GM23338 (cell line): Measurements from ENCODE around the gene FN3KRP. TPM values are rescaled to one million over a fixed set of nuclear protein-coding genes. Genes with fewer than 3 reads are reported as not detected.

Experiments used
- ATAC-seq: fragments of 200-7000 bp; cut with Tn5 transposase; 3 replicates; pipeline ENCODE4 v1.9.1; 2020
- DNase-seq: peaks from one replicate; pipeline ENCODE4 v3.0.0-alpha.2; 2015; ENCODE audit warnings: low spot score
- H2AFZ ChIP-seq: fragments of 200-600 bp; sonication (generic); 2 replicates; pipeline ENCODE4 v1.8.0; 2016; ENCODE audit warnings: antibody characterized with exemption, mild to moderate bottlenecking, moderate library complexity
- H3F3A ChIP-seq: fragments of 200-600 bp; sonication (generic); replicated peaks from 2 replicates; pipeline ENCODE4 v1.8.0; 2017; ENCODE audit warnings: antibody characterized with exemption, mixed run types, low read depth
- H3K27ac ChIP-seq: fragments of 200-600 bp; sonication (generic); 2 replicates; pipeline ENCODE4 v1.6.1; 2016; ENCODE audit warnings: low read depth
- H3K27me3 ChIP-seq: fragments of 200-600 bp; sonication (generic); 2 replicates; pipeline ENCODE4 v1.8.0; 2016; ENCODE audit warnings: mild to moderate bottlenecking, mixed run types, moderate library complexity; ENCODE audit not compliant: insufficient read depth
- H3K36me3 ChIP-seq: fragments of 200-600 bp; sonication (generic); 2 replicates; pipeline ENCODE4 v1.8.0; 2016; ENCODE audit warnings: mild to moderate bottlenecking; ENCODE audit not compliant: insufficient read depth
- H3K4me1 ChIP-seq: fragments of 200-600 bp; sonication (generic); 2 replicates; pipeline ENCODE4 v1.8.0; 2016; ENCODE audit warnings: mild to moderate bottlenecking, moderate library complexity; ENCODE audit not compliant: insufficient read depth
- H3K4me2 ChIP-seq: fragments of 200-600 bp; sonication (generic); 2 replicates; pipeline ENCODE4 v1.7.1; 2017; ENCODE audit warnings: mixed run types
- H3K4me3 ChIP-seq: fragments of 200-600 bp; sonication (generic); 2 replicates; pipeline ENCODE4 v1.6.1; 2016; ENCODE audit warnings: mixed run types
- H3K79me2 ChIP-seq: fragments of 200-600 bp; sonication (generic); replicated peaks from 2 replicates; pipeline ENCODE4 v1.8.0; 2017; ENCODE audit warnings: mild to moderate bottlenecking; ENCODE audit not compliant: insufficient read depth
- H3K9me2 ChIP-seq: fragments of 200-600 bp; sonication (generic); 2 replicates; pipeline ENCODE4 v1.8.0; 2017; ENCODE audit not compliant: insufficient read depth
- H4K20me1 ChIP-seq: fragments of 200-600 bp; sonication (generic); replicated peaks from 2 replicates; pipeline ENCODE4 v1.8.0; 2017; ENCODE audit warnings: mild to moderate bottlenecking; ENCODE audit not compliant: insufficient read depth
- H3K27ac Mint-ChIP-seq: 2 replicates; pipeline ENCODE4 v1.8.0; 2020; ENCODE audit warnings: inconsistent platforms, mild to moderate bottlenecking, moderate library complexity, mixed read lengths
- H3K27me3 Mint-ChIP-seq: 3 replicates; pipeline ENCODE4 v1.8.0; 2022; ENCODE audit warnings: low read depth, mild to moderate bottlenecking, moderate library complexity, mixed read lengths, inconsistent platforms; ENCODE audit not compliant: insufficient read depth, poor library complexity
- H3K36me3 Mint-ChIP-seq: 3 replicates; pipeline ENCODE4 v1.8.0; 2021; ENCODE audit warnings: low read depth, mild to moderate bottlenecking, inconsistent platforms, moderate library complexity, mixed read lengths
- H3K4me1 Mint-ChIP-seq: 3 replicates; pipeline ENCODE4 v1.8.0; 2020; ENCODE audit warnings: mild to moderate bottlenecking, inconsistent platforms, mixed read lengths
- H3K4me3 Mint-ChIP-seq: 3 replicates; pipeline ENCODE4 v1.8.0; 2021; ENCODE audit warnings: moderate library complexity, mild to moderate bottlenecking, inconsistent platforms, mixed read lengths
- H3K9me3 Mint-ChIP-seq: 3 replicates; pipeline ENCODE4 v1.8.0; 2020; ENCODE audit warnings: moderate library complexity, mild to moderate bottlenecking, inconsistent platforms, mixed read lengths
- EZH2 ChIP-seq: fragments of 200-600 bp; sonication (generic); IDR thresholded peaks from one replicate; pipeline ENCODE4 v1.8.0; 2017; ENCODE audit warnings: antibody characterized with exemption, mild to moderate bottlenecking, low read depth; ENCODE audit not compliant: unreplicated experiment
- EZH2phosphoT487 ChIP-seq: fragments of 200-600 bp; sonication (generic); IDR thresholded peaks from one replicate; pipeline ENCODE4 v1.8.1; 2018; ENCODE audit warnings: antibody characterized with exemption; ENCODE audit not compliant: unreplicated experiment
- JUNB ChIP-seq: IDR thresholded peaks from one replicate; pipeline ENCODE4 v1.6.1; 2016; ENCODE audit warnings: antibody characterized with exemption; ENCODE audit not compliant: unreplicated experiment
- NANOG ChIP-seq: IDR thresholded peaks from 2 replicates; pipeline ENCODE4 v1.6.1; 2016; ENCODE audit warnings: antibody characterized with exemption, borderline replicate concordance
- POLR2AphosphoS5 ChIP-seq: IDR thresholded peaks from 2 replicates; pipeline ENCODE4 v1.6.1; 2016; ENCODE audit warnings: antibody characterized with exemption, low read depth
- REST ChIP-seq: IDR thresholded peaks from one replicate; pipeline ENCODE4 v1.6.1; 2018; ENCODE audit warnings: antibody characterized with exemption; ENCODE audit not compliant: unreplicated experiment
- STAT1 ChIP-seq: IDR thresholded peaks from one replicate; pipeline ENCODE4 v1.6.1; 2016; ENCODE audit warnings: antibody characterized with exemption; ENCODE audit not compliant: unreplicated experiment
- ZNF114 ChIP-seq: fragments of 250-450 bp; sonication (Bioruptor Pico); IDR thresholded peaks from 2 replicates; pipeline ENCODE4 v1.5.0; 2020; ENCODE audit warnings: mild to moderate bottlenecking, moderate library complexity
- polyA plus RNA-seq: library from polyadenylated mRNA; unstranded; fragments of >200 nt; fragmentation: Nextera tagmentation; extraction: Ambion mirVana; gene quantifications from 2 replicates; pipeline ENCODE4 v1.2.1, GENCODE V29; 2016
- total RNA-seq: library from RNA; depleted of rRNA; stranded (reverse); fragments of >200 nt; shearing (Covaris generic); gene quantifications from 2 replicates; pipeline ENCODE4 v1.2.3, GENCODE V29; 2014
- TF ChIP-seq, protein P1 (sequence below), 2 experiments: fragments of 200-600 bp in 1 of 2; sonication (generic) in 1 of 2; conservative IDR thresholded peaks; 2 replicates each; pipeline versions ENCODE4 v1.5.1 to v1.6.1; 2016 to 2017; ENCODE audit warnings: antibody characterized with exemption in 2 of 2, low read depth in 2 of 2, mild to moderate bottlenecking in 2 of 2, moderate library complexity in 1 of 2
- TF ChIP-seq, protein P2 (sequence below): fragments of 250-450 bp; sonication (Bioruptor Pico); IDR thresholded peaks from 2 replicates; pipeline ENCODE4 v1.5.0; 2020; ENCODE audit warnings: mild to moderate bottlenecking, moderate library complexity
- TF ChIP-seq, protein P3 (sequence below): IDR thresholded peaks from 2 replicates; pipeline ENCODE4 v1.6.1; 2016; ENCODE audit warnings: antibody characterized with exemption

Gene FN3KRP
- total and polyA plus RNA-seq, 2 experiments from 2014 or later, result 15.9 to 16.7 TPM

GRCh38 chr17:82677353-82677925, 39.1 kb upstream of the FN3KRP start:
- Histone ChIP-seq H3K79me2 (no peaks in the 10 kb centered on the region), H2AFZ (no peak overlapping the region), H4K20me1 (no peaks in the 10 kb centered on the region), H3K9me2 (no peaks in the 10 kb centered on the region), H3K4me3 (no peak overlapping the region), H3K4me1 (no peaks in the 10 kb centered on the region), H3F3A (no peaks in the 10 kb centered on the region), H3K27ac (no peak overlapping the region), H3K4me2 (no peak overlapping the region), H3K36me3 (no peaks in the 10 kb centered on the region), H3K27me3 (no peaks in the 10 kb centered on the region)
- ATAC-seq (no peak; the same call in 2 of the 3 replicates), DNase-seq (no peak)
- Mint-ChIP-seq H3K27ac (no peak overlapping the region), H3K36me3 (no peaks in the 10 kb centered on the region; the same call in 2 of the 3 replicates), H3K4me1 (no peaks in the 10 kb centered on the region), H3K27me3 (peaks cover 7% of the 10 kb centered on the region), H3K4me3 (no peak overlapping the region), H3K9me3 (peaks cover 9% of the 10 kb centered on the region; the same call in 2 of the 3 replicates)
- TF ChIP-seq EZH2phosphoT487, result no peak
- TF ChIP-seq STAT1, result no peak
- TF ChIP-seq JUNB, result no peak
- TF ChIP-seq ZNF114, result no peak
- TF ChIP-seq POLR2AphosphoS5, result no peak
- TF ChIP-seq, protein P1, sequence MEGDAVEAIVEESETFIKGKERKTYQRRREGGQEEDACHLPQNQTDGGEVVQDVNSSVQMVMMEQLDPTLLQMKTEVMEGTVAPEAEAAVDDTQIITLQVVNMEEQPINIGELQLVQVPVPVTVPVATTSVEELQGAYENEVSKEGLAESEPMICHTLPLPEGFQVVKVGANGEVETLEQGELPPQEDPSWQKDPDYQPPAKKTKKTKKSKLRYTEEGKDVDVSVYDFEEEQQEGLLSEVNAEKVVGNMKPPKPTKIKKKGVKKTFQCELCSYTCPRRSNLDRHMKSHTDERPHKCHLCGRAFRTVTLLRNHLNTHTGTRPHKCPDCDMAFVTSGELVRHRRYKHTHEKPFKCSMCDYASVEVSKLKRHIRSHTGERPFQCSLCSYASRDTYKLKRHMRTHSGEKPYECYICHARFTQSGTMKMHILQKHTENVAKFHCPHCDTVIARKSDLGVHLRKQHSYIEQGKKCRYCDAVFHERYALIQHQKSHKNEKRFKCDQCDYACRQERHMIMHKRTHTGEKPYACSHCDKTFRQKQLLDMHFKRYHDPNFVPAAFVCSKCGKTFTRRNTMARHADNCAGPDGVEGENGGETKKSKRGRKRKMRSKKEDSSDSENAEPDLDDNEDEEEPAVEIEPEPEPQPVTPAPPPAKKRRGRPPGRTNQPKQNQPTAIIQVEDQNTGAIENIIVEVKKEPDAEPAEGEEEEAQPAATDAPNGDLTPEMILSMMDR (conservative IDR thresholded peaks at IDR 0.05; ENCODE audit: low read depth in 2 of 2), result no peak
- TF ChIP-seq, protein P2, sequence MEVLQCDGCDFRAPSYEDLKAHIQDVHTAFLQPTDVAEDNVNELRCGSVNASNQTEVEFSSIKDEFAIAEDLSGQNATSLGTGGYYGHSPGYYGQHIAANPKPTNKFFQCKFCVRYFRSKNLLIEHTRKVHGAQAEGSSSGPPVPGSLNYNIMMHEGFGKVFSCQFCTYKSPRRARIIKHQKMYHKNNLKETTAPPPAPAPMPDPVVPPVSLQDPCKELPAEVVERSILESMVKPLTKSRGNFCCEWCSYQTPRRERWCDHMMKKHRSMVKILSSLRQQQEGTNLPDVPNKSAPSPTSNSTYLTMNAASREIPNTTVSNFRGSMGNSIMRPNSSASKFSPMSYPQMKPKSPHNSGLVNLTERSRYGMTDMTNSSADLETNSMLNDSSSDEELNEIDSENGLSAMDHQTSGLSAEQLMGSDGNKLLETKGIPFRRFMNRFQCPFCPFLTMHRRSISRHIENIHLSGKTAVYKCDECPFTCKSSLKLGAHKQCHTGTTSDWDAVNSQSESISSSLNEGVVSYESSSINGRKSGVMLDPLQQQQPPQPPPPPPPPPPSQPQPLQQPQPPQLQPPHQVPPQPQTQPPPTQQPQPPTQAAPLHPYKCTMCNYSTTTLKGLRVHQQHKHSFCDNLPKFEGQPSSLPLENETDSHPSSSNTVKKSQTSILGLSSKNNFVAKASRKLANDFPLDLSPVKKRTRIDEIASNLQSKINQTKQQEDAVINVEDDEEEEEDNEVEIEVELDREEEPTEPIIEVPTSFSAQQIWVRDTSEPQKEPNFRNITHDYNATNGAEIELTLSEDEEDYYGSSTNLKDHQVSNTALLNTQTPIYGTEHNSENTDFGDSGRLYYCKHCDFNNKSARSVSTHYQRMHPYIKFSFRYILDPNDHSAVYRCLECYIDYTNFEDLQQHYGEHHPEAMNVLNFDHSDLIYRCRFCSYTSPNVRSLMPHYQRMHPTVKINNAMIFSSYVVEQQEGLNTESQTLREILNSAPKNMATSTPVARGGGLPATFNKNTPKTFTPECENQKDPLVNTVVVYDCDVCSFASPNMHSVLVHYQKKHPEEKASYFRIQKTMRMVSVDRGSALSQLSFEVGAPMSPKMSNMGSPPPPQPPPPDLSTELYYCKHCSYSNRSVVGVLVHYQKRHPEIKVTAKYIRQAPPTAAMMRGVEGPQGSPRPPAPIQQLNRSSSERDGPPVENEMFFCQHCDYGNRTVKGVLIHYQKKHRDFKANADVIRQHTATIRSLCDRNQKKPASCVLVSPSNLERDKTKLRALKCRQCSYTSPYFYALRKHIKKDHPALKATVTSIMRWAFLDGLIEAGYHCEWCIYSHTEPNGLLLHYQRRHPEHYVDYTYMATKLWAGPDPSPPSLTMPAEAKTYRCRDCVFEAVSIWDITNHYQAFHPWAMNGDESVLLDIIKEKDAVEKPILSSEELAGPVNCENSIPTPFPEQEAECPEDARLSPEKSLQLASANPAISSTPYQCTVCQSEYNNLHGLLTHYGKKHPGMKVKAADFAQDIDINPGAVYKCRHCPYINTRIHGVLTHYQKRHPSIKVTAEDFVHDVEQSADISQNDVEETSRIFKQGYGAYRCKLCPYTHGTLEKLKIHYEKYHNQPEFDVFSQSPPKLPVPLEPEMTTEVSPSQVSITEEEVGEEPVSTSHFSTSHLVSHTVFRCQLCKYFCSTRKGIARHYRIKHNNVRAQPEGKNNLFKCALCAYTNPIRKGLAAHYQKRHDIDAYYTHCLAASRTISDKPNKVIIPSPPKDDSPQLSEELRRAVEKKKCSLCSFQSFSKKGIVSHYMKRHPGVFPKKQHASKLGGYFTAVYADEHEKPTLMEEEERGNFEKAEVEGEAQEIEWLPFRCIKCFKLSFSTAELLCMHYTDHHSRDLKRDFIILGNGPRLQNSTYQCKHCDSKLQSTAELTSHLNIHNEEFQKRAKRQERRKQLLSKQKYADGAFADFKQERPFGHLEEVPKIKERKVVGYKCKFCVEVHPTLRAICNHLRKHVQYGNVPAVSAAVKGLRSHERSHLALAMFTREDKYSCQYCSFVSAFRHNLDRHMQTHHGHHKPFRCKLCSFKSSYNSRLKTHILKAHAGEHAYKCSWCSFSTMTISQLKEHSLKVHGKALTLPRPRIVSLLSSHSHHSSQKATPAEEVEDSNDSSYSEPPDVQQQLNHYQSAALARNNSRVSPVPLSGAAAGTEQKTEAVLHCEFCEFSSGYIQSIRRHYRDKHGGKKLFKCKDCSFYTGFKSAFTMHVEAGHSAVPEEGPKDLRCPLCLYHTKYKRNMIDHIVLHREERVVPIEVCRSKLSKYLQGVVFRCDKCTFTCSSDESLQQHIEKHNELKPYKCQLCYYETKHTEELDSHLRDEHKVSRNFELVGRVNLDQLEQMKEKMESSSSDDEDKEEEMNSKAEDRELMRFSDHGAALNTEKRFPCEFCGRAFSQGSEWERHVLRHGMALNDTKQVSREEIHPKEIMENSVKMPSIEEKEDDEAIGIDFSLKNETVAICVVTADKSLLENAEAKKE (CRISPR knock-in tag), result no peak
- TF ChIP-seq, protein P3, sequence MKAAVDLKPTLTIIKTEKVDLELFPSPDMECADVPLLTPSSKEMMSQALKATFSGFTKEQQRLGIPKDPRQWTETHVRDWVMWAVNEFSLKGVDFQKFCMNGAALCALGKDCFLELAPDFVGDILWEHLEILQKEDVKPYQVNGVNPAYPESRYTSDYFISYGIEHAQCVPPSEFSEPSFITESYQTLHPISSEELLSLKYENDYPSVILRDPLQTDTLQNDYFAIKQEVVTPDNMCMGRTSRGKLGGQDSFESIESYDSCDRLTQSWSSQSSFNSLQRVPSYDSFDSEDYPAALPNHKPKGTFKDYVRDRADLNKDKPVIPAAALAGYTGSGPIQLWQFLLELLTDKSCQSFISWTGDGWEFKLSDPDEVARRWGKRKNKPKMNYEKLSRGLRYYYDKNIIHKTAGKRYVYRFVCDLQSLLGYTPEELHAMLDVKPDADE, result no peak
- TF ChIP-seq EZH2, result no peak
- no peak for TF ChIP-seq REST
- TF ChIP-seq NANOG, result no peak
